AG09309 (cell line): ENCODE measurements around the gene HSPA12A.

Experiments
- DNase-seq: peaks from one replicate; pipeline ENCODE4 v3.0.0-alpha.2; 2010; ENCODE audit warnings: low read depth
- H3K4me3 ChIP-seq: 2 replicates; pipeline ENCODE4 v1.5.1; 2011; ENCODE audit warnings: mild to moderate bottlenecking, low read depth, low read length, moderate library complexity; ENCODE audit not compliant: control insufficient read depth
- TF ChIP-seq, protein P1 (sequence below): IDR thresholded peaks from 2 replicates; pipeline ENCODE4 v1.5.1; 2011; ENCODE audit warnings: mild to moderate bottlenecking, low read depth, low read length, inconsistent platforms; ENCODE audit not compliant: insufficient read depth, control insufficient read depth; ENCODE audit errors: missing control alignments

Gene HSPA12A

DNA sequence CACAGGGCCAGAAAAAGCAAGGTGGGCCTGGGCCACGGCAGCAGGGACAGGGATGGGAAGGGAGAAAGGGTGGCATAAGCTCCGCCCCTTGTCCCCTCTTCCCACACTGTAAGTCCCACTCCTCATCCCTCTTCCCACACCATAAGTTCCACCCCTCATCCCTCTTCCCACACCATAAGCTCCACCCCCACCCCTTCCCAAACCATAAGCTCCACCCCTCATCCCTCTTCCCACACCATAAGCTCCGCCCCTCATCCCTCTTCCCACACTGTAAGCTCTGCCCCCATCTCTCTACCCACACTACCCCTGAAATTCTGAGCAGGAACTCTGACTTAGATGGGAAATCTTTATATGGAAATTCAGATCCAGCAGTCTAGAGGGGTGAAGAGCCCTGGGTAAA, 55.7 kb downstream of the HSPA12A start:
- no peak for DNase-seq
- H3K4me3 ChIP-seq: no peak overlapping the region
- TF ChIP-seq, protein P1, sequence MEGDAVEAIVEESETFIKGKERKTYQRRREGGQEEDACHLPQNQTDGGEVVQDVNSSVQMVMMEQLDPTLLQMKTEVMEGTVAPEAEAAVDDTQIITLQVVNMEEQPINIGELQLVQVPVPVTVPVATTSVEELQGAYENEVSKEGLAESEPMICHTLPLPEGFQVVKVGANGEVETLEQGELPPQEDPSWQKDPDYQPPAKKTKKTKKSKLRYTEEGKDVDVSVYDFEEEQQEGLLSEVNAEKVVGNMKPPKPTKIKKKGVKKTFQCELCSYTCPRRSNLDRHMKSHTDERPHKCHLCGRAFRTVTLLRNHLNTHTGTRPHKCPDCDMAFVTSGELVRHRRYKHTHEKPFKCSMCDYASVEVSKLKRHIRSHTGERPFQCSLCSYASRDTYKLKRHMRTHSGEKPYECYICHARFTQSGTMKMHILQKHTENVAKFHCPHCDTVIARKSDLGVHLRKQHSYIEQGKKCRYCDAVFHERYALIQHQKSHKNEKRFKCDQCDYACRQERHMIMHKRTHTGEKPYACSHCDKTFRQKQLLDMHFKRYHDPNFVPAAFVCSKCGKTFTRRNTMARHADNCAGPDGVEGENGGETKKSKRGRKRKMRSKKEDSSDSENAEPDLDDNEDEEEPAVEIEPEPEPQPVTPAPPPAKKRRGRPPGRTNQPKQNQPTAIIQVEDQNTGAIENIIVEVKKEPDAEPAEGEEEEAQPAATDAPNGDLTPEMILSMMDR: no peak

GRCh38 chr10:116685807-116686206, 56.6 kb downstream of the HSPA12A start:
- no peak for DNase-seq
- TF ChIP-seq, protein P1: no peak
- H3K4me3 ChIP-seq: no peak overlapping the region

GRCh38 chr10:116684781-116685180, 57.6 kb downstream of the HSPA12A start:
- DNase-seq: no peak
- TF ChIP-seq, protein P1: no peak
- H3K4me3 ChIP-seq: no peak overlapping the region

GRCh38 chr10:116683821-116684220, 58.5 kb downstream of the HSPA12A start:
- no peak overlapping the region for H3K4me3 ChIP-seq
- no peak for DNase-seq
- TF ChIP-seq, protein P1: no peak

DNA sequence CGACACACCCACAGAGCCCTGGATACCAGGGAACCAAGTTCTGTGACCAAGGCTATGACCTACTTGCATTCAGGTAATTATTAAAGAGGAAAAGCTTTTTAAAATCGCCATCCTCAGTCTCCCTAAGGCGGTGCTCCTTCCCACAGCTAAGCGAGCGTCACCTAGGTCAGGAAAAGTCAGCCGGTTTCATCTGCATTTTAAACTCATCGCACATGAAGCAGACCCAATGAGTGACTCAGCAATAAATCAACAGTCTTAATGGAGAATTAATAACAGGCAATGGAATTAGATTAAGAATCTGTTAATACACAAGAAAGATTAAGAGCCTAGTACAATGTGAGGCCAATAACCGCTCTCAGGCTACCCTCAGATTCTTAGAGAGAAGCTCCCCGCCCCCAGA, 59.2 kb downstream of the HSPA12A start:
- TF ChIP-seq, protein P1: no peak
- DNase-seq: no peak
- H3K4me3 ChIP-seq: no peak overlapping the region

DNA sequence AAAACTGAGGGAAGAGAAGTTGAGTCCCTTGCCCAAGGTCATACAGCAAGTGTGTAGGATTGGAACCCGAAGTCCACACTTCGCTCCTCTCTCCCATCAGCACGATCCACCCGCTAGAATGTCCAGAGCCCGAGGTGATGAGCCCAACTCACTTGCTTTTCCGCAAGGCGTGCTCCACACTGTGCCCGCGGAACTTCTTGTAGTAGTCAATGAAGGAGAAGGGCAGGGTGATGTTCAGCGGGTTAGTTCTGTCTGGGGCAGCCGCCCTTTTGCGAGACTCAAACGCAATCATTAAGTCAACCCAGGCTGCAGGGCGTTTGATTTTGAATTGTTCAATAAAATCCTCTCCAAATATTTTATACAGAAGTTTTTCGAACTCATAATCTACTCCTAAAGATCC, 63.0 kb downstream of the HSPA12A start:
- H3K4me3 ChIP-seq: no peak overlapping the region
- no peak for DNase-seq
- TF ChIP-seq, protein P1: no peak

DNA sequence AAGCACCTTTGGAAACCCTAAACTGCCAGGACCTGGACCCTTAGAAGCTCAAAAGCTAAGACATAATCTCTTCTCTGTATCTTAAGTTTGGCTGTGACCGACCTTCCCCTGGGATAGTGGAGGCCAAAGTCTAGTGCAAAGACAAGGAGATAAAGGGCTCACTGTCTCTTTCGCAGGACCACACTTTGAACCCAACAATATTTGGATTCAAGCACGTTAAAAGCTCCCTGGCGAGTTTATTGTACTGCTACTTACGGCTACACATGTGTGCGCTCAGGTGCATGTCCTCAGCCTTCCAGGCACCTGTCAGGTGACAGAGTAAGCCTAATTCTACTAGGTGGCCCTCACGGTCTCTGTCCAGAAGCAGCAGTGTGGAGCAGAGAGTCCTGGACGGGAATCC, 65.7 kb downstream of the HSPA12A start:
- DNase-seq: no peak
- TF ChIP-seq, protein P1: no peak
- no peak overlapping the region for H3K4me3 ChIP-seq
